Measurements from ENCODE around the gene SYT1. TPM values are rescaled to one million over a fixed set of nuclear protein-coding genes. Genes with fewer than 3 reads are reported as not detected.

Gene SYT1
- total RNA-seq, 6 donors from 2014 or later = 0.52 to 0.67 (median 0.59) TPM; not detected in 3

DNA sequence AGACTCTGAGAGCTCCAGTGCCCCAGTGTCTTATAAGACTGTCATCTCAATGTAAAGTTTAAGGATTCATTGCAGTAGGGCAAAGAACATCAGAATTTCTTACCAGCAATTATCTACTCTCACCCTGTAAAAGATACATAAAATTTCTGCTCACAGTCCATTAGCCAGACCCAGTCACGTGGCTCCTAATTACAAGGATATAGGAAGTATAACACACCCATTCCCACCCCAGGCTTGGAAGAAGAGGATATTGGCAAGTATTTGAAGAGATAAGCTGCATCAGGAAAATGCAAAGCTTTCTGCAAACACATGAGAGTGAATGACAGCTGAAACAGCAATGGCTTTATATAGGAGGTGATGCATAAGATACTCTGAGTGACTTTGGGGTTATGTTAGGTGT lies 14.3 kb downstream of the SYT1 start:
- no peak for ATAC-seq (ENCODE audit: low FRiP score in 2 of 2)
- H3K9me3 ChIP-seq = no peaks in the 10 kb centered on the region
- TF ChIP-seq, protein P1, sequence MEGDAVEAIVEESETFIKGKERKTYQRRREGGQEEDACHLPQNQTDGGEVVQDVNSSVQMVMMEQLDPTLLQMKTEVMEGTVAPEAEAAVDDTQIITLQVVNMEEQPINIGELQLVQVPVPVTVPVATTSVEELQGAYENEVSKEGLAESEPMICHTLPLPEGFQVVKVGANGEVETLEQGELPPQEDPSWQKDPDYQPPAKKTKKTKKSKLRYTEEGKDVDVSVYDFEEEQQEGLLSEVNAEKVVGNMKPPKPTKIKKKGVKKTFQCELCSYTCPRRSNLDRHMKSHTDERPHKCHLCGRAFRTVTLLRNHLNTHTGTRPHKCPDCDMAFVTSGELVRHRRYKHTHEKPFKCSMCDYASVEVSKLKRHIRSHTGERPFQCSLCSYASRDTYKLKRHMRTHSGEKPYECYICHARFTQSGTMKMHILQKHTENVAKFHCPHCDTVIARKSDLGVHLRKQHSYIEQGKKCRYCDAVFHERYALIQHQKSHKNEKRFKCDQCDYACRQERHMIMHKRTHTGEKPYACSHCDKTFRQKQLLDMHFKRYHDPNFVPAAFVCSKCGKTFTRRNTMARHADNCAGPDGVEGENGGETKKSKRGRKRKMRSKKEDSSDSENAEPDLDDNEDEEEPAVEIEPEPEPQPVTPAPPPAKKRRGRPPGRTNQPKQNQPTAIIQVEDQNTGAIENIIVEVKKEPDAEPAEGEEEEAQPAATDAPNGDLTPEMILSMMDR (IDR thresholded peaks at IDR 0.05) = no peak
- TF ChIP-seq POLR2A (IDR thresholded peaks at IDR 0.05) (no peak), EP300 (IDR thresholded peaks at IDR 0.05) (no peak), POLR2AphosphoS5 (IDR thresholded peaks at IDR 0.05) (no peak)
- no peak overlapping the region for H3K27ac ChIP-seq
- no peaks in the 10 kb centered on the region for H3K36me3 ChIP-seq
- no peak overlapping the region for H3K4me3 ChIP-seq
- WGBS, 2 donors = 56 to 61% methylated on average over 1 of the region's 1 CpG
- no peaks in the 10 kb centered on the region for H3K4me1 ChIP-seq
- H3K27me3 ChIP-seq = no peaks in the 10 kb centered on the region
- DNase-seq = no peak

DNA sequence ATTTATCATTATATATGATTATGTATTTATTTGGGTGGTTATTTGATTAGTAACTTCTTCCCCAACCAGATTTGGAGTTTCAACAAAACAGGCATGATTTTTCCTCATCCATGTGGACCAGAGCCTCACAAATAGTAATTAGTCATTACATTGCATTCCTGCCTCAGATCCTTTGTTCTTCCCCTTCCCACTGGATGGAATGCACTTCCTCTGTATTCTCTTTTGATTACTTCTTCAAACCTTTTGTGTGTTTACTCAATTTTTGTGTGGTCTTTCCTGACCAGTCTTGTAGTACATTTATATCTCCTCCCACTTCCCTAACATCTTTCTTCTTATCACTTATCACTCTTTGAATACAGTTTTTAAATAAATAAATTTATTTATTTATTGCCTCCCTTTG lies 15.5 kb downstream of the SYT1 start:
- H3K36me3 ChIP-seq = no peaks in the 10 kb centered on the region
- H3K4me1 ChIP-seq = no peaks in the 10 kb centered on the region
- H3K27ac ChIP-seq = no peak overlapping the region
- ATAC-seq (ENCODE audit: low FRiP score in 2 of 2) (no peak), DNase-seq (no peak)
- no peak overlapping the region for H3K4me3 ChIP-seq
- TF ChIP-seq, protein P1 (IDR thresholded peaks at IDR 0.05) = no peak
- no peak for TF ChIP-seq EP300 (IDR thresholded peaks at IDR 0.05)
- TF ChIP-seq POLR2A (IDR thresholded peaks at IDR 0.05) = no peak
- no peak for TF ChIP-seq POLR2AphosphoS5 (IDR thresholded peaks at IDR 0.05)
- no peaks in the 10 kb centered on the region for H3K9me3 ChIP-seq
- H3K27me3 ChIP-seq = no peaks in the 10 kb centered on the region

DNA sequence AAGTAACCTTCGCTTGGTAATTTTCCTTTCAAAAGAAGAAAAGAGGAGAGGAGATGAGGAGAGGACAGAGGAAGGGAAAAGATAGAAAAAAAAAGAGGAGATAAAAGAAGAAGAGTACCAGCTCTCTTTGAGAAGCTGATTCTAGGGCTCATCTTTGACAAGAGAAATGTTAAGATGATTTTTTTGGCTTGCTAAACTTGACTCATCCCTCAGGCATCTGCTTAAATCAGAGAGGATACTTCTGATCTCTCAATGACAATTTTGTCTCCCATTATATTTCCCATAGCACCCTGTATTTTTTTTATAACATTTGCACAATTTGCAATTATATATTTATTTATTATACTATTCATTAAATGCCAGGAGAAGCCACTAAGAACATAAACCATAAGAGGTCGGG lies 17.1 kb downstream of the SYT1 start:
- Histone ChIP-seq H3K4me1 (no peaks in the 10 kb centered on the region), H3K36me3 (no peaks in the 10 kb centered on the region), H3K27ac (no peak overlapping the region), H3K9me3 (no peaks in the 10 kb centered on the region), H3K27me3 (no peaks in the 10 kb centered on the region), H3K4me3 (no peak overlapping the region)
- ATAC-seq (ENCODE audit: low FRiP score in 2 of 2) (no peak), DNase-seq (no peak)
- TF ChIP-seq POLR2A (IDR thresholded peaks at IDR 0.05) = no peak
- WGBS, 2 donors = 87 to 90% methylated on average over 2 of the region's 2 CpGs

DNA sequence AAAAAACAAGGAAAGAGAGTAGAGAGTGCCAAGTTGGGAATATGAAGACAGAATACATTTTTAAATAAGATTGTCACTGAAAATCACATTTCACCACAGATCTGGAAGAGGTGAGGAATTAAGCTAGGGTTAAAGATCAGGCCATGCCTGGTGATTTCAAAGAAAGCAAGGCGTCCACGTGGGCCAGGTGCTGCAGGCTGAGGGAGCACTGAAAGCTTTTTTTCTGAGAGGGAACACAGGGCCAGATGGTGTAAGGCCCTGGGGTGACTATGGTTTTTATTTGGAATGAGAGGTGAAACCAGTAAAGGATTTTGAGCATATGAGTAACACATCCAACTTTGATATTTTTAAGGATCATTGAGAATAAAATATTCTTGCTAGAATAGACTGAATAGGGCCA lies 20.9 kb downstream of the SYT1 start:
- DNase-seq = no peak
- no peaks in the 10 kb centered on the region for H3K4me1 ChIP-seq
- no peak for ATAC-seq (ENCODE audit: low FRiP score in 2 of 2)
- TF ChIP-seq EP300 (IDR thresholded peaks at IDR 0.05) (no peak), POLR2AphosphoS5 (IDR thresholded peaks at IDR 0.05) (no peak), POLR2A (IDR thresholded peaks at IDR 0.05) (no peak)
- TF ChIP-seq, protein P1 (IDR thresholded peaks at IDR 0.05) = no peak
- no peak overlapping the region for H3K27ac ChIP-seq
- H3K4me3 ChIP-seq = no peak overlapping the region
- no peaks in the 10 kb centered on the region for H3K9me3 ChIP-seq
- H3K27me3 ChIP-seq = no peaks in the 10 kb centered on the region
- WGBS, 2 donors = 63 to 66% methylated on average over 2 of the region's 2 CpGs
- H3K36me3 ChIP-seq = no peaks in the 10 kb centered on the region

DNA sequence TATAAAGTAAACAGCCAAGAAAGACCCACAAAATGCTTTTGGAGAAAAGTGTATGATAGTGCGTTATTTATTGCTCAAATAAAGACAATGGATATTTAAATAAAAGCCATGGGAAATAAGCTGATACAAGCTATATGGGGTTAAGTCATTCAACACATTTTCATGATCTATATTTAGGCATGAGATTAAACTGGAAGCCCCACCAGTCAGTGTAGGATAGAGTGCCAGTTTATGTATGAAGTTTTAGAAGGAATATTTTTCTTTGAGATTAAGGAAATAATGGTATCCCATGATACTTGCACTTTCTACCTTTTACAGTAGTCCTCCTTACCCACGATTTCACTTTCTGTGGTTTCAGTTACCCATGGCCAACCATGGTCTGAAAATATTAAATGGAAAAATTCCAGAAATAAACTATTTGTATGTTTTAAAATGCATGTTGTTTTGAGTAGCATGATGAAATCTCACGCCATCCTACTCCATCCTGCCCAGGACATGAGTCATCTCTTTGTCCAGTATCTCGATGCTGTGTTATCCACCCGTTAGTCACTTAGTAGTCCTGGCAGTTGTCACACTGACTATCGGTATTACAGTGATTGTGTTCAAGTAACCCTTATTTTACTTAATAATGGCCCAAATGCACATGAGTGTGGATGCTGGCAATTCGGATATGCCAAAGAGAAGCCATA lies 22.3 kb downstream of the SYT1 start:
- no peak overlapping the region for H3K4me3 ChIP-seq
- TF ChIP-seq, protein P1 (IDR thresholded peaks at IDR 0.05) = no peak
- TF ChIP-seq EP300 (IDR thresholded peaks at IDR 0.05) = no peak
- TF ChIP-seq POLR2AphosphoS5 (IDR thresholded peaks at IDR 0.05) = no peak
- no peak for TF ChIP-seq POLR2A (IDR thresholded peaks at IDR 0.05)
- 81 to 89% methylated on average over 7 of the region's 7 CpGs for WGBS, 2 donors
- H3K9me3 ChIP-seq = no peaks in the 10 kb centered on the region
- H3K36me3 ChIP-seq = no peaks in the 10 kb centered on the region
- no peak for ATAC-seq (ENCODE audit: low FRiP score in 2 of 2)
- no peak for DNase-seq
- H3K4me1 ChIP-seq = no peaks in the 10 kb centered on the region
- H3K27ac ChIP-seq = no peak overlapping the region
- no peaks in the 10 kb centered on the region for H3K27me3 ChIP-seq

Measured in upper lobe of left lung (tissue), 6 donors.